HepG2 (cell line): ENCODE measurements around the gene GABBR2. TPM values are rescaled to one million over a fixed set of nuclear protein-coding genes. Genes with fewer than 3 reads are reported as not detected.

Source experiments
- ATAC-seq: fragments of 200-7000 bp; cut with Tn5 transposase; 3 replicates; pipeline ENCODE4 v1.9.1; 2020; ENCODE audit warnings: mild to moderate bottlenecking, moderate library complexity
- BruUV-seq: library from RNA; stranded (reverse); fragments of 400-500 nt; replicated peaks from 2 replicates; lab custom pipeline; 2021; lab: Mats Ljungman, UMichigan
- CTCF ChIA-PET: fragments of 300-600 bp; formaldehyde crosslinking; extraction: SDS; loops from one replicate; lab custom pipeline; 2021; ENCODE audit warnings: low total read pairs, inconsistent platforms, low intra/inter-chr PET ratio; lab: Yijun Ruan, JAX
- POLR2A ChIA-PET: fragments of 350-600 bp; sonication (Branson Sonifier 250); formaldehyde crosslinking; loops from one replicate; lab custom pipeline; 2020; ENCODE audit warnings: antibody characterized with exemption, inconsistent platforms; lab: Yijun Ruan, JAX
- DNase-seq: peaks from one replicate; pipeline ENCODE4 v3.0.0-alpha.2; 2015; ENCODE audit warnings: low spot score
- FAIRE-seq: peaks from 3 replicates; lab custom pipeline; 2011; peaks lifted over from hg19 to GRCh38; lab: Jason Lieb, UNC
- H2AFZ ChIP-seq: one replicate; pipeline ENCODE4 v1.6.1; 2011; ENCODE audit warnings: low read length, inconsistent platforms
- H3K27ac ChIP-seq: fragments of 300-600 bp; 3 replicates; pipeline ENCODE4 v1.8.0; 2011; ENCODE audit warnings: mixed run types, mild to moderate bottlenecking, mixed read lengths, low read length, inconsistent platforms; ENCODE audit not compliant: insufficient read depth; ENCODE audit errors: extremely low read length
- H3K27me3 ChIP-seq, 2 experiments: fragments of 200-600 bp in 1 of 2; 2 replicates in 1 of 2; 3 replicates in 1 of 2; pipeline versions ENCODE4 v1.6.0 to v1.8.0; 2011; ENCODE audit warnings: low read length in 2 of 2, mild to moderate bottlenecking in 2 of 2, moderate library complexity in 2 of 2, inconsistent platforms in 1 of 2; ENCODE audit not compliant: insufficient read depth in 2 of 2, control insufficient read depth in 1 of 2
- H3K36me3 ChIP-seq, 2 experiments: fragments of 200-600 bp in 1 of 2; replicated peaks in 1 of 2; 2 replicates in 1 of 2; 3 replicates in 1 of 2; pipeline versions ENCODE4 v1.5.1 to v1.8.0; 2011; ENCODE audit warnings: low read length in 2 of 2, inconsistent platforms in 1 of 2; ENCODE audit not compliant: insufficient read depth in 2 of 2, control insufficient read depth in 1 of 2
- H3K4me1 ChIP-seq: 2 replicates; pipeline ENCODE4 v1.5.1; 2012; ENCODE audit warnings: low read length, inconsistent platforms; ENCODE audit not compliant: insufficient read depth
- H3K4me2 ChIP-seq: 2 replicates; pipeline ENCODE4 v1.6.0; 2011; ENCODE audit warnings: low read depth, low read length, inconsistent platforms
- H3K4me3 ChIP-seq, 3 experiments: fragments of 200-600 bp in 1 of 3; sonication (generic), shearing (Covaris generic) in 1 of 3; replicated peaks in 1 of 3; 2 replicates each; pipeline ENCODE4 v1.5.1; 2011 to 2016; ENCODE audit warnings: low read length in 3 of 3, inconsistent platforms in 2 of 3, low read depth in 2 of 3, mild to moderate bottlenecking in 2 of 3, control low read depth in 1 of 3, mixed read lengths in 1 of 3; ENCODE audit not compliant: insufficient read depth in 1 of 3
- H3K79me2 ChIP-seq: one replicate; pipeline ENCODE4 v1.6.1; 2011; ENCODE audit warnings: low read length, inconsistent platforms; ENCODE audit not compliant: insufficient read depth
- H3K9ac ChIP-seq: 2 replicates; pipeline ENCODE4 v1.6.0; 2011; ENCODE audit warnings: mild to moderate bottlenecking, low read depth, low read length, inconsistent platforms; ENCODE audit not compliant: insufficient read depth
- H3K9me3 ChIP-seq: 2 replicates; pipeline ENCODE4 v1.5.1; 2012; ENCODE audit warnings: mild to moderate bottlenecking, low read length
- H4K20me1 ChIP-seq: 2 replicates; pipeline ENCODE4 v1.6.0; 2011; ENCODE audit warnings: inconsistent platforms, mild to moderate bottlenecking, low read length, moderate library complexity; ENCODE audit not compliant: insufficient read depth
- AGO1 ChIP-seq: fragments of 200-400 bp; formaldehyde crosslinking; IDR thresholded peaks from 2 replicates; pipeline ENCODE4 v1.6.1; 2017; ENCODE audit warnings: mild to moderate bottlenecking, low read depth, low read length, moderate library complexity; ENCODE audit not compliant: poor library complexity, severe bottlenecking
- DZIP1 ChIP-seq: sonication (generic); formaldehyde crosslinking; IDR thresholded peaks from 2 replicates; pipeline ENCODE4 v1.5.0; 2020; ENCODE audit warnings: mild to moderate bottlenecking, missing genetic modification reagents
- EHMT2 ChIP-seq: fragments of 200-600 bp; sonication (generic); IDR thresholded peaks from 2 replicates; pipeline ENCODE4 v1.7.0; 2017; ENCODE audit warnings: antibody characterized with exemption, low read depth, low read length, borderline replicate concordance
- GABPA ChIP-seq, 2 experiments: IDR thresholded peaks; 2 replicates each; pipeline ENCODE4 v1.6.1; 2011 to 2016; ENCODE audit warnings: low read depth in 2 of 2, low read length in 1 of 2, missing biosample characterization in 1 of 2, missing genetic modification characterization in 1 of 2
- GATAD2A ChIP-seq: IDR thresholded peaks from 2 replicates; pipeline ENCODE4 v1.6.1; 2016
- HOXA3 ChIP-seq: sonication (generic); formaldehyde crosslinking; IDR thresholded peaks from 2 replicates; pipeline ENCODE4 v1.5.0; 2020; ENCODE audit warnings: missing genetic modification reagents
- JARID2 ChIP-seq: sonication (generic); formaldehyde crosslinking; IDR thresholded peaks from 2 replicates; pipeline ENCODE4 v1.8.1; 2023; ENCODE audit warnings: missing genetic modification reagents, inconsistent platforms; ENCODE audit not compliant: insufficient replicate concordance
- KLF11 ChIP-seq: IDR thresholded peaks from 2 replicates; pipeline ENCODE4 v1.6.1; 2016; ENCODE audit warnings: missing compliant biosample characterization
- SOX6 ChIP-seq, 2 experiments: fragments of 450-650 bp in 1 of 2; sonication (generic) in 1 of 2; formaldehyde crosslinking in 1 of 2; IDR thresholded peaks; 2 replicates each; pipeline versions ENCODE4 v1.4.0 to v1.6.1; 2017 to 2020; ENCODE audit warnings: antibody characterized with exemption in 1 of 2, mild to moderate bottlenecking in 1 of 2, missing genetic modification reagents in 1 of 2
- ZBTB1 ChIP-seq: sonication (generic); formaldehyde crosslinking; IDR thresholded peaks from 2 replicates; pipeline ENCODE4 v1.4.0; 2020; ENCODE audit warnings: missing genetic modification reagents, borderline replicate concordance
- ZNF556 ChIP-seq: sonication (generic); formaldehyde crosslinking; IDR thresholded peaks from 2 replicates; pipeline ENCODE4 v1.4.0; 2020; ENCODE audit warnings: mild to moderate bottlenecking, missing genetic modification reagents, borderline replicate concordance
- ZNF562 ChIP-seq: sonication (generic); formaldehyde crosslinking; IDR thresholded peaks from 2 replicates; pipeline ENCODE4 v1.8.0; 2022; ENCODE audit warnings: missing genetic modification reagents, borderline replicate concordance
- ZNF646 ChIP-seq: sonication (generic); formaldehyde crosslinking; IDR thresholded peaks from 2 replicates; pipeline ENCODE4 v1.9.0; 2021; ENCODE audit warnings: mild to moderate bottlenecking, missing genetic modification reagents
- WGBS: methylation state at CpG from one replicate; pipeline ENCODE4 v1.1.6; 2017; ENCODE audit warnings: low lambda C conversion rate; 5-methylcytosine and 5-hydroxymethylcytosine counted together
- in situ Hi-C: cut with HindIII; loops from 2 replicates; pipeline ENCODE4 v1.10.0; 2017; ENCODE audit warnings: low pct_unique_long_range_greater_than_20kb; ENCODE audit not compliant: extremely low pct_ligation_motif_present
- intact Hi-C: fragments of 100-400 bp; cut with micrococcal nuclease; formaldehyde crosslinking; loops from one replicate; pipeline ENCODE4 v1.10.0; 2022; ENCODE audit not compliant: unreplicated experiment
- polyA plus RNA-seq, 8 experiments: library from polyadenylated mRNA; depleted of rRNA in 3 of 8; stranded (reverse) in 7 of 8; unstranded in 1 of 8; fragments of >200 nt; fragmentation: Illumina TruSeq in 4 of 8; extraction: Trizol in 4 of 8; gene quantifications; 2 replicates each; pipeline versions ENCODE4 v1.2.1 to v1.2.3, GENCODE V29; 2011 to 2016; ENCODE audit warnings: low read depth in 4 of 8, missing spikeins in 1 of 8, mixed read lengths in 1 of 8; ENCODE audit not compliant: insufficient read depth in 1 of 8
- total RNA-seq, 5 experiments: library from RNA; depleted of rRNA; stranded (reverse); fragments of >200 nt; fragmentation: Illumina TruSeq; extraction: Trizol; gene quantifications; 2 replicates each; pipeline ENCODE4 v1.2.3, GENCODE V29; 2016; ENCODE audit warnings: low read depth in 1 of 5
- TF ChIP-seq, protein P1 (sequence below): sonication (generic); formaldehyde crosslinking; IDR thresholded peaks from 2 replicates; pipeline ENCODE4 v1.9.0; 2021; ENCODE audit warnings: missing genetic modification reagents, borderline replicate concordance

The GABBR2 gene
- total and polyA plus RNA-seq, 2 of the 13 experiments (the other 11 are each of a cell fraction or from before 2014, with no cell fraction given) = 0.02 TPM; not detected in 1

DNA sequence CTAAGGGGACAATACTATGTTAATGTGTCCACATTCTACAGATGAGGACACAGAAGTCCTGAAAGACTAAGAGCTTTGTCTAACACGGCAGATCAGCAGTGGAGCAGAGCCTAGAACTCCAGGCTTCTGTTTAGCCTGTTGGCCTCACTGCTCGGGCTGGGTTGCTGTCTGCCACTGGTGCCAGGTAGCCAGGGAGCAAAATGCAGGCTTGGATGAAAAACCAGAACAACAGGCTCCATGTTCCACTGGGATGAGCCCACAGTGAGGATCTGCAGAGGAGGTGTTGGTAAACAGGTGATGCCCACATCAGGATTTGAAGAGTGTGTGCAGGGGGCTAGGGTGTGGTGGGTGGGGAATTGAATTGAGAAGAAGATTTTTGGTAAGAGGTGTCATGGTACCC, 339.3 kb downstream of the GABBR2 start (continued):
- no peak for TF ChIP-seq GATAD2A
- TF ChIP-seq, protein P1, sequence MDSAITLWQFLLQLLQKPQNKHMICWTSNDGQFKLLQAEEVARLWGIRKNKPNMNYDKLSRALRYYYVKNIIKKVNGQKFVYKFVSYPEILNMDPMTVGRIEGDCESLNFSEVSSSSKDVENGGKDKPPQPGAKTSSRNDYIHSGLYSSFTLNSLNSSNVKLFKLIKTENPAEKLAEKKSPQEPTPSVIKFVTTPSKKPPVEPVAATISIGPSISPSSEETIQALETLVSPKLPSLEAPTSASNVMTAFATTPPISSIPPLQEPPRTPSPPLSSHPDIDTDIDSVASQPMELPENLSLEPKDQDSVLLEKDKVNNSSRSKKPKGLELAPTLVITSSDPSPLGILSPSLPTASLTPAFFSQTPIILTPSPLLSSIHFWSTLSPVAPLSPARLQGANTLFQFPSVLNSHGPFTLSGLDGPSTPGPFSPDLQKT (CRISPR knock-in tag) = no peak
- no peak for TF ChIP-seq DZIP1 (CRISPR knock-in tag)
- TF ChIP-seq AGO1 = no peak
- TF ChIP-seq SOX6 (IDR thresholded peaks at IDR 0.05) = no peak
- no peak for TF ChIP-seq SOX6 (CRISPR knock-in tag; IDR thresholded peaks at IDR 0.05)
- TF ChIP-seq ZNF556 = no peak
- no peak for TF ChIP-seq ZBTB1 (CRISPR knock-in tag)
- TF ChIP-seq HOXA3 (CRISPR knock-in tag) = no peak
- no peak for TF ChIP-seq ZNF562 (CRISPR knock-in tag)
- TF ChIP-seq, all 625 proteins: peak for 0

GRCh38 chr9:98369066-98369425, 339.7 kb downstream of the GABBR2 start:
- Histone ChIP-seq H3K36me3 (no peaks in the 10 kb centered on the region), H2AFZ (no peak overlapping the region), H3K79me2 (no peaks in the 10 kb centered on the region), H3K4me1 (peaks cover 3% of the 10 kb centered on the region; the same call in 1 of the 2 replicates), H3K27ac (no peak overlapping the region), H3K27me3 (no peaks in the 10 kb centered on the region), H3K9ac (no peak overlapping the region), H3K4me2 (no peak overlapping the region), H3K9me3 (peaks cover 22% of the 10 kb centered on the region), H3K4me3 (no peak overlapping the region), H4K20me1 (no peaks in the 10 kb centered on the region)
- POLR2A ChIA-PET = no interaction called here
- WGBS = 40% methylated on average over 1 of the region's 6 CpGs
- ATAC-seq = no peak
- CTCF ChIA-PET = no interaction called here
- intact Hi-C loops (no loop called here), in situ Hi-C loops (no loop called here)
- FAIRE-seq = no peak
- no TSS peak for BruUV-seq
- no peak for DNase-seq
- TF ChIP-seq ZNF646 (CRISPR knock-in tag) (no peak), JARID2 (no peak), EHMT2 (no peak), GABPA (IDR thresholded peaks at IDR 0.05; ENCODE audit: low read depth, low read length) (no peak), GABPA (CRISPR knock-in tag; IDR thresholded peaks at IDR 0.05; ENCODE audit: low read depth) (no peak), KLF11 (CRISPR knock-in tag) (no peak)
